ENCODE data around the gene VEGFB.

VEGFB gene

DNA sequence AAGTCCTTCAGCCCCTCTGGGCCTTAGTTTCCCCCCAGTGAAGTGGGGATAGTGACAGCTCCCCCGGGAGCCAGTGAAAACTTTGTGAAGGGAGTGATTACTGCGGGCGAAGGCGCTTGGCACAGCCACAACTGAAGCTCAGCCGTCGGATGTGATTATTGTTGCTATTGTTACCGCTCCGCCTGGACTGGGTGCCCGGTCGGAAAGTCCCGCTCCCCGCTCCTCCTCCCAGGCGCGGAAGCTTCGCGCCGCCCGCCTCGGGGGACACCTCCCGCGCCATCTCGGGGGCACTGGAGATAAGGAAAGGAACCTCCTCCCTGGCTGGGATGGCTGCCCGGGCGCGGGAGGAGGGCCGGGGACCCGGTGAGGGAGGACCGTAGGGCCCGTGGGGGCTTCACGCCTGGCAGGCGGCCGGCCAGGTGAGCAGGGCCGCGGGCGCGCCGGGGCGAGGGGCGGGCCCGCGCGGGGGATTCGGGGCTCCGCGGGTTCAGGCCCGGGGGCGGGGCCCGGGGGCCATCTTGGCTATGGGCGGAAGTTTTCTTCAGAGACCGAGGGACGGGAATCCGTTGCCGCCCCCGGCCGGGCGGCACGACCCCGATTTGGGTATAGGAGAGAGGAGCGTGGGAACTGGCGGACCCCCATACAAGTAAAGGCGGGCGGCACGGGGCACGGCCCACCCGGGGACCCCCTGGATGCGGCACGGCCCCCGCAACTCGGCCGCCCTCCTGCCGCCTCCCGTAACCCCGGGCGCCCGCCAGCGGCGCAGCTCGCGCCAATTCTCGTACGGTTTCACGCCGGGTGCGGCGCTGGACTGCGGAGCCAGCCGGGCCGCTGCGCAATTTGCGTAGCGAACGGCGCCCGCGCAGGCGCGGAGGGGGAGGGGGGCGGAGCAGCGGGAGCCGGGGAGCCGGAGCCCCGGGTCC is 50.8 kb downstream of the VEGFB start, which contains the start of gene GPR137:
Gene GPR137, plus strand, starts transcription at position 887 of the 923 bp plus-strand sequence. CDS start 677 bp downstream, outside the sequence.
- DNase-seq: peak; percentile 85

DNA sequence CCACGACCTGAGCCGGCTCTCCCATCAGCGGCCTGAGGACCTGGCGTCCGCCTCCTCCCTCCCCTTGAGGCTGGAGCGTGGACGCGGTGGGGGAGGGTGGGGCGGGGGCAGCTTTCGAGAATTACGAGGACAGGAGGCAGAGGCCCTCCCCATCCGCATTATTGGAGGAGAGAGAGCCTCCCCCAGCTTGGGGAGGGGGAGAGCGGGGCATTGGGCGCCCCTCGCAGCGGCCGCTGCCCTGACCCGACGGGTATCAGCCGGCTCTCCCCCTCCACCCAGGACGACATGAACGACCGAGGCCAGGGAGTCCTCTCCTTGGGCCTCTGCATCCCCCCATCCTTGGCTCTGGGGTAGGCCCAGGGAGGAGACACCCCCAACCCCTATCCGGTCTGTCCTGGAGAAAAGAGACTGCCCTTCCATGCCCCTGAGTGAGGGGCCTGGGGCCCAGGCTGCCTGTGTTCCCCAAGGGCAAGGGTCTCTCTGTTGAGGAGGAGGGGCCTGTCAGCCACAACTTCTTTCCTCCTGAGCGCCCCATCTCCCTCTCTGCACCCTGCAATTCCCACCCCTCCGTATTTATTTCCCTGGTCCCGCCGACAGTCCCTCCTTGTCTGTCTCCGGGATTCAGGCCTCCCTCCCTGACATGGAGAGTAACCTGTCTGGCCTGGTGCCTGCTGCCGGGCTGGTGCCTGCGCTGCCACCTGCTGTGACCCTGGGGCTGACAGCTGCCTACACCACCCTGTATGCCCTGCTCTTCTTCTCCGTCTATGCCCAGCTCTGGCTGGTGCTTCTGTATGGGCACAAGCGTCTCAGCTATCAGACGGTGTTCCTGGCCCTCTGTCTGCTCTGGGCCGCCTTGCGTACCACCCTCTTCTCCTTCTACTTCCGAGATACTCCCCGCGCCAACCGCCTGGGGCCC is 51.8 kb downstream of the VEGFB start:
- no peak for DNase-seq

DNA sequence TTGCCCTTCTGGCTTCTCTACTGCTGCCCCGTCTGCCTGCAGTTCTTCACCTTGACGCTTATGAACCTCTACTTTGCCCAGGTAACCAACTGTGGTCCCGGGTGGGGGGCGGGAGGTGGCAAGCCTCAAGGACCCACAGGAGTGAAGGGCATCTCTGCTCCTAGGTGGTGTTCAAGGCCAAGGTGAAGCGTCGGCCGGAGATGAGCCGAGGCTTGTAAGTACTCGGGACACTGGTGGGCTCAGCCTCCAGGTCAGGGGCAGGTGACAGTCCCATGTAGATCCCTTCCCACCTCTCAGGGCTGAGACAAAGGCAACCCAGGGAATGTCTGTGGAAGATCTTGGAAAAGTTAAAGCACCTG is 52.4 kb downstream of the VEGFB start:
- DNase-seq: no peak

DNA sequence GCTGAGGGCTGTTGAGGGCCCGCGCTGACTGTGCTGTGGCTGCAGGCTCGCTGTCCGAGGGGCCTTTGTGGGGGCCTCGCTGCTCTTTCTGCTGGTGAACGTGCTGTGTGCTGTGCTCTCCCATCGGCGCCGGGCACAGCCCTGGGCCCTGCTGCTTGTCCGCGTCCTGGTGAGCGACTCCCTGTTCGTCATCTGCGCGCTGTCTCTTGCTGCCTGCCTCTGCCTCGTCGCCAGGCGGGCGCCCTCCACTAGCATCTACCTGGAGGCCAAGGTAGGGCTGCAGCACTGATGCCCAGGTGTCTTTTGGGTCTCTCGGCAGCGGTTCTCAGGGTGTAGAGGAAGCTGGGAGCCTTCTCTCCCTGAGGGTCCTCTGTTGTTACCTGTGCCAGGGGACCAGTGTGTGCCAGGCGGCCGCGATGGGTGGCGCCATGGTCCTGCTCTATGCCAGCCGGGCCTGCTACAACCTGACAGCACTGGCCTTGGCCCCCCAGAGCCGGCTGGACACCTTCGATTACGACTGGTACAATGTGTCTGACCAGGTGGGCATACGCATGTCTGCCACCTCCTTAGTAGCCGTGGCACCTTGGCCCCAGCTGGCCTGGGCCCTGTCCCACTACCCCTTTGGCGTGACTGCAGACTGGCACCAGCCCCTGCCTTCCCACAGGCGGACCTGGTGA is 53.4 kb downstream of the VEGFB start:
- no peak for DNase-seq

DNA sequence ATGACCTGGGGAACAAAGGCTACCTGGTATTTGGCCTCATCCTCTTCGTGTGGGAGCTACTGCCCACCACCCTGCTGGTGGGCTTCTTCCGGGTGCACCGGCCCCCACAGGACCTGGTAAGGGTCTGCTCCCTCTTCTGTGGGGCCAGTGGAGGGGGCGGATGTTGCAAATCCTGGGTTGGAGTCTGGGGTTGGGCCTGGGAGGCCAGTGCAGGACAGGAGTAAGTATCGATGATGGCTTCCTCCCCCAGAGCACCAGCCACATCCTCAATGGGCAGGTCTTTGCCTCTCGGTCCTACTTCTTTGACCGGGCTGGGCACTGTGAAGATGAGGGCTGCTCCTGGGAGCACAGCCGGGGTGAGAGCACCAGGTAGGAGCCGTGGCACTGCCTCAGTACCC is 54.0 kb downstream of the VEGFB start:
- DNase-seq: no peak
